Activated T-cell treated with anti-CD3 and anti-CD28 coated beads, Interleukin-2, amount 50 U/mL, for 24 hours (primary cell): ENCODE data around the gene NTM.

Experiments used
- DNase-seq: peaks from one replicate; pipeline ENCODE4 v3.0.0-alpha.2; 2020
- H3K27ac Mint-ChIP-seq: 2 replicates; pipeline ENCODE4 v1.8.0; 2020; ENCODE audit warnings: mild to moderate bottlenecking, mixed read lengths
- H3K27me3 Mint-ChIP-seq: 2 replicates; pipeline ENCODE4 v1.8.0; 2020; ENCODE audit warnings: mixed read lengths
- H3K36me3 Mint-ChIP-seq: 2 replicates; pipeline ENCODE4 v1.8.0; 2020; ENCODE audit warnings: low read depth, mixed read lengths
- H3K4me1 Mint-ChIP-seq: 2 replicates; pipeline ENCODE4 v1.8.0; 2020; ENCODE audit warnings: low read depth, mixed read lengths
- H3K4me3 Mint-ChIP-seq: 2 replicates; pipeline ENCODE4 v1.8.0; 2020; ENCODE audit warnings: mild to moderate bottlenecking, moderate library complexity, mixed read lengths
- H3K9me3 Mint-ChIP-seq: 2 replicates; pipeline ENCODE4 v1.8.0; 2020; ENCODE audit warnings: mixed read lengths

NTM gene

GRCh38 chr11:132049205-132049604 is 678.8 kb downstream of the NTM start:
- Mint-ChIP-seq H3K4me3 (no peak overlapping the region), H3K27me3 (no peaks in the 10 kb centered on the region), H3K4me1 (no peaks in the 10 kb centered on the region), H3K9me3 (no peaks in the 10 kb centered on the region), H3K27ac (no peak overlapping the region), H3K36me3 (no peaks in the 10 kb centered on the region)
- no peak for DNase-seq

- Mint-ChIP-seq H3K27ac (no peak overlapping the region), H3K4me3 (no peak overlapping the region), H3K36me3 (no peaks in the 10 kb centered on the region), H3K9me3 (no peaks in the 10 kb centered on the region), H3K27me3 (no peaks in the 10 kb centered on the region), H3K4me1 (no peaks in the 10 kb centered on the region)
- no peak for DNase-seq
These were observed 679.6 kb downstream of the NTM start for GRCh38 chr11:132050049-132050448.

GRCh38 chr11:132050577-132051165 is 680.3 kb downstream of the NTM start:
- H3K9me3 Mint-ChIP-seq, result no peaks in the 10 kb centered on the region
- H3K4me3 Mint-ChIP-seq, result no peak overlapping the region
- H3K4me1 Mint-ChIP-seq, result no peaks in the 10 kb centered on the region
- H3K27ac Mint-ChIP-seq, result no peak overlapping the region
- H3K27me3 Mint-ChIP-seq, result no peaks in the 10 kb centered on the region
- DNase-seq, result no peak
- H3K36me3 Mint-ChIP-seq, result no peaks in the 10 kb centered on the region

- no peak for DNase-seq
- no peak overlapping the region for H3K27ac Mint-ChIP-seq
- no peaks in the 10 kb centered on the region for H3K36me3 Mint-ChIP-seq
- H3K9me3 Mint-ChIP-seq, result no peaks in the 10 kb centered on the region
- H3K4me1 Mint-ChIP-seq, result no peaks in the 10 kb centered on the region
- no peak overlapping the region for H3K4me3 Mint-ChIP-seq
- H3K27me3 Mint-ChIP-seq, result no peaks in the 10 kb centered on the region
These were observed 681.3 kb downstream of the NTM start for GRCh38 chr11:132051704-132052103.

- DNase-seq, result no peak
- Mint-ChIP-seq H3K4me1 (no peaks in the 10 kb centered on the region), H3K27ac (no peak overlapping the region)
These were observed 681.9 kb downstream of the NTM start for GRCh38 chr11:132052342-132052741.

GRCh38 chr11:132052904-132053303 is 682.5 kb downstream of the NTM start:
- DNase-seq, result no peak
- no peaks in the 10 kb centered on the region for H3K4me1 Mint-ChIP-seq
- H3K36me3 Mint-ChIP-seq, result no peaks in the 10 kb centered on the region
- H3K9me3 Mint-ChIP-seq, result no peaks in the 10 kb centered on the region
- H3K4me3 Mint-ChIP-seq, result no peak overlapping the region
- no peak overlapping the region for H3K27ac Mint-ChIP-seq
- H3K27me3 Mint-ChIP-seq, result no peaks in the 10 kb centered on the region

More at GRCh38 chr11:132052342-132052741, 681.9 kb downstream of the NTM start:
- no peak overlapping the region for H3K4me3 Mint-ChIP-seq
- H3K9me3 Mint-ChIP-seq, result no peaks in the 10 kb centered on the region
- no peaks in the 10 kb centered on the region for H3K36me3 Mint-ChIP-seq
- no peaks in the 10 kb centered on the region for H3K27me3 Mint-ChIP-seq

- no peak for DNase-seq
- Mint-ChIP-seq H3K4me1 (no peaks in the 10 kb centered on the region), H3K36me3 (no peaks in the 10 kb centered on the region)
These were observed 684.4 kb downstream of the NTM start for GRCh38 chr11:132054822-132055221.

GRCh38 chr11:132055296-132055695 is 684.9 kb downstream of the NTM start:
- no peak for DNase-seq
- Mint-ChIP-seq H3K9me3 (no peaks in the 10 kb centered on the region), H3K4me1 (no peaks in the 10 kb centered on the region), H3K27me3 (no peaks in the 10 kb centered on the region), H3K36me3 (no peaks in the 10 kb centered on the region), H3K27ac (no peak overlapping the region), H3K4me3 (no peak overlapping the region)

More at GRCh38 chr11:132054822-132055221, 684.4 kb downstream of the NTM start:
- Mint-ChIP-seq H3K9me3 (no peaks in the 10 kb centered on the region), H3K27ac (no peak overlapping the region), H3K4me3 (no peak overlapping the region), H3K27me3 (no peaks in the 10 kb centered on the region)

GRCh38 chr11:132056689-132057088 is 686.3 kb downstream of the NTM start:
- Mint-ChIP-seq H3K36me3 (no peaks in the 10 kb centered on the region), H3K4me1 (no peaks in the 10 kb centered on the region), H3K27ac (no peak overlapping the region), H3K27me3 (no peaks in the 10 kb centered on the region), H3K4me3 (no peak overlapping the region), H3K9me3 (no peaks in the 10 kb centered on the region)
- DNase-seq, result no peak

- Mint-ChIP-seq H3K4me3 (no peak overlapping the region), H3K4me1 (no peaks in the 10 kb centered on the region), H3K27ac (no peak overlapping the region), H3K36me3 (no peaks in the 10 kb centered on the region), H3K27me3 (no peaks in the 10 kb centered on the region), H3K9me3 (no peaks in the 10 kb centered on the region)
- no peak for DNase-seq
These were observed 686.9 kb downstream of the NTM start for GRCh38 chr11:132057266-132057665.

- no peak overlapping the region for H3K4me3 Mint-ChIP-seq
- no peak overlapping the region for H3K27ac Mint-ChIP-seq
- DNase-seq, result no peak
- H3K36me3 Mint-ChIP-seq, result no peaks in the 10 kb centered on the region
- H3K9me3 Mint-ChIP-seq, result no peaks in the 10 kb centered on the region
- no peaks in the 10 kb centered on the region for H3K4me1 Mint-ChIP-seq
- no peaks in the 10 kb centered on the region for H3K27me3 Mint-ChIP-seq
These were observed 687.9 kb downstream of the NTM start for GRCh38 chr11:132058211-132058772.

- Mint-ChIP-seq H3K27me3 (no peaks in the 10 kb centered on the region), H3K4me3 (no peak overlapping the region), H3K4me1 (no peaks in the 10 kb centered on the region), H3K36me3 (no peaks in the 10 kb centered on the region), H3K27ac (no peak overlapping the region), H3K9me3 (no peaks in the 10 kb centered on the region)
- no peak for DNase-seq
These were observed 690.2 kb downstream of the NTM start for GRCh38 chr11:132060567-132060966.

- no peaks in the 10 kb centered on the region for H3K36me3 Mint-ChIP-seq
- H3K27me3 Mint-ChIP-seq, result no peaks in the 10 kb centered on the region
- H3K4me3 Mint-ChIP-seq, result no peak overlapping the region
- DNase-seq, result no peak
- peaks cover 3% of the 10 kb centered on the region for H3K9me3 Mint-ChIP-seq
- no peaks in the 10 kb centered on the region for H3K4me1 Mint-ChIP-seq
- H3K27ac Mint-ChIP-seq, result no peak overlapping the region
These were observed 691.6 kb downstream of the NTM start for GRCh38 chr11:132062031-132062430.

GRCh38 chr11:132062541-132062940 is 692.1 kb downstream of the NTM start:
- peaks cover 3% of the 10 kb centered on the region for H3K9me3 Mint-ChIP-seq
- no peaks in the 10 kb centered on the region for H3K4me1 Mint-ChIP-seq
- H3K27ac Mint-ChIP-seq, result no peak overlapping the region
- H3K36me3 Mint-ChIP-seq, result no peaks in the 10 kb centered on the region
- H3K27me3 Mint-ChIP-seq, result no peaks in the 10 kb centered on the region
- no peak overlapping the region for H3K4me3 Mint-ChIP-seq
- DNase-seq, result no peak

GRCh38 chr11:132064987-132065620 is 694.7 kb downstream of the NTM start:
- no peak for DNase-seq

More at GRCh38 chr11:132064987-132065620, 694.7 kb downstream of the NTM start:
- H3K36me3 Mint-ChIP-seq, result no peaks in the 10 kb centered on the region
- no peak overlapping the region for H3K4me3 Mint-ChIP-seq
- H3K4me1 Mint-ChIP-seq, result no peaks in the 10 kb centered on the region
- H3K27me3 Mint-ChIP-seq, result no peaks in the 10 kb centered on the region
- no peak overlapping the region for H3K27ac Mint-ChIP-seq
- H3K9me3 Mint-ChIP-seq, result peaks cover 7% of the 10 kb centered on the region
